Measurements from ENCODE around the gene AS3MT. TPM values are rescaled to one million over a fixed set of nuclear protein-coding genes. Genes with fewer than 3 reads are reported as not detected.
A peak's percentile ranks its signal among the peaks of the same experiment; 100 is the strongest.

AS3MT gene
- total RNA-seq, 1 experiment from 2014 or later: 5.2 TPM

- Histone ChIP-seq H3K36me3 (ENCODE audit: insufficient read depth, low read length, poor library complexity, severe bottlenecking) (no peaks in the 10 kb centered on the region), H3K4me1 (ENCODE audit: insufficient read depth, low read length, poor library complexity, severe bottlenecking) (no peaks in the 10 kb centered on the region), H3K4me3 (ENCODE audit: low read depth, low read length, poor library complexity, severe bottlenecking) (peak overlapping the region; percentile 52), H3K27me3 (replicated peaks; ENCODE audit: insufficient read depth, low read depth, low read length, poor library complexity) (no peaks in the 10 kb centered on the region), H3K9me3 (ENCODE audit: low read depth, low read length, poor library complexity, severe bottlenecking) (no peaks in the 10 kb centered on the region), H3K27ac (ENCODE audit: low read depth, low read length, poor library complexity, severe bottlenecking) (peak overlapping the region; percentile 65)
- DNase-seq (ENCODE audit: low spot score): no peak
- no TSS peak for BruUV-seq (replicated peaks)
- TF ChIP-seq CTCF (conservative IDR thresholded peaks at IDR 0.05; ENCODE audit: low read depth, low read length): no peak
- CTCF ChIA-PET: no interaction called here
- intact Hi-C loops (cut with micrococcal nuclease; ENCODE audit: unreplicated experiment): no loop called here
- POLR2A ChIA-PET (ENCODE audit: low non-redundant PET): no interaction called here
Observed at GRCh38 chr10:102868911-102869257, 386 bp upstream of the AS3MT start.

GRCh38 chr10:102870221-102870620 lies 951 bp downstream of the AS3MT start:
- intact Hi-C loops (cut with micrococcal nuclease; ENCODE audit: unreplicated experiment): no loop called here
- Histone ChIP-seq H3K9me3 (ENCODE audit: low read depth, low read length, poor library complexity, severe bottlenecking) (no peaks in the 10 kb centered on the region), H3K36me3 (ENCODE audit: insufficient read depth, low read length, poor library complexity, severe bottlenecking) (no peaks in the 10 kb centered on the region), H3K4me1 (ENCODE audit: insufficient read depth, low read length, poor library complexity, severe bottlenecking) (no peaks in the 10 kb centered on the region), H3K27me3 (replicated peaks; ENCODE audit: insufficient read depth, low read depth, low read length, poor library complexity) (no peaks in the 10 kb centered on the region), H3K27ac (ENCODE audit: low read depth, low read length, poor library complexity, severe bottlenecking) (no peak overlapping the region), H3K4me3 (ENCODE audit: low read depth, low read length, poor library complexity, severe bottlenecking) (peak overlapping the region; percentile 52)
- CTCF ChIA-PET: interaction anchor here (1.0 kb wide), 1 partner anchor 48 kb away, joined by 3 read pairs; the partner anchor contains the start of gene CNNM2
- TF ChIP-seq CTCF (conservative IDR thresholded peaks at IDR 0.05; ENCODE audit: low read depth, low read length) (no peak), EZH2 (IDR thresholded peaks at IDR 0.05; ENCODE audit: borderline replicate concordance, low read depth, low read length, poor library complexity, severe bottlenecking) (no peak)
- POLR2A ChIA-PET (ENCODE audit: low non-redundant PET): no interaction called here
- no peak for DNase-seq (ENCODE audit: low spot score)
- BruUV-seq (replicated peaks): no TSS peak

GRCh38 chr10:102872163-102872562 lies 2.9 kb downstream of the AS3MT start:
- DNase-seq (ENCODE audit: low spot score): no peak
- Histone ChIP-seq H3K4me1 (ENCODE audit: insufficient read depth, low read length, poor library complexity, severe bottlenecking) (no peaks in the 10 kb centered on the region), H3K27me3 (replicated peaks; ENCODE audit: insufficient read depth, low read depth, low read length, poor library complexity) (no peaks in the 10 kb centered on the region), H3K4me3 (ENCODE audit: low read depth, low read length, poor library complexity, severe bottlenecking) (no peak overlapping the region), H3K27ac (ENCODE audit: low read depth, low read length, poor library complexity, severe bottlenecking) (no peak overlapping the region), H3K9me3 (ENCODE audit: low read depth, low read length, poor library complexity, severe bottlenecking) (no peaks in the 10 kb centered on the region), H3K36me3 (ENCODE audit: insufficient read depth, low read length, poor library complexity, severe bottlenecking) (no peaks in the 10 kb centered on the region)
- POLR2A ChIA-PET (ENCODE audit: low non-redundant PET): no interaction called here
- BruUV-seq (replicated peaks): no TSS peak
- TF ChIP-seq EZH2 (IDR thresholded peaks at IDR 0.05; ENCODE audit: borderline replicate concordance, low read depth, low read length, poor library complexity, severe bottlenecking): no peak
- TF ChIP-seq CTCF (conservative IDR thresholded peaks at IDR 0.05; ENCODE audit: low read depth, low read length): no peak
- CTCF ChIA-PET: interaction anchor here (0.6 kb wide), 1 partner anchor 430 kb away, joined by 10 read pairs; no protein-coding TSS in a partner anchor
- intact Hi-C loops (cut with micrococcal nuclease; ENCODE audit: unreplicated experiment): no loop called here

Data from A673 (cell line).